ENCODE data around the gene NDUFV2. TPM values are rescaled to one million over a fixed set of nuclear protein-coding genes. Genes with fewer than 3 reads are reported as not detected.
A peak's percentile ranks its signal among the peaks of the same experiment; 100 is the strongest.
"Not testable (repeated sequence)": the region's sequence is repeated elsewhere in the genome, so short reads cannot be mapped to it uniquely, and the experiment has no call there.

The NDUFV2 gene
- total RNA-seq, 1 experiment from 2014 or later, result 211 TPM

GRCh38 chr18:9090578-9090977, 11.9 kb upstream of the NDUFV2 start:
- ChIA-PET POLR2A (no interaction called here), CTCF (no interaction called here)
- peaks cover 31% of the 10 kb centered on the region for H3K4me1 ChIP-seq
- TF ChIP-seq CTCF (IDR thresholded peaks at IDR 0.05; ENCODE audit: insufficient read depth in 1 of 2, low read depth in 1 of 2, low read length in 1 of 2, severe bottlenecking in 1 of 2, unreplicated experiment in 1 of 2), result no peak
- H3K27me3 ChIP-seq (replicated peaks; ENCODE audit: control insufficient read depth, insufficient read depth, low read length), result no peaks in the 10 kb centered on the region
- BruUV-seq (replicated peaks), result no TSS peak
- DNase-seq, result no peak
- intact Hi-C loops (cut with micrococcal nuclease; ENCODE audit: unreplicated experiment), result no loop called here
- no peak overlapping the region for H3K27ac Mint-ChIP-seq (ENCODE audit: unreplicated experiment)
- no peaks in the 10 kb centered on the region for H3K36me3 Mint-ChIP-seq (ENCODE audit: insufficient read depth, unreplicated experiment)
- no peaks in the 10 kb centered on the region for H3K27me3 Mint-ChIP-seq (ENCODE audit: insufficient read depth, unreplicated experiment)
- H3K4me3 Mint-ChIP-seq (ENCODE audit: unreplicated experiment), result no peak overlapping the region
- no peaks in the 10 kb centered on the region for H3K9me3 Mint-ChIP-seq (ENCODE audit: unreplicated experiment)
- H3K36me3 ChIP-seq (ENCODE audit: control insufficient read depth, insufficient read depth, low read length), result no peaks in the 10 kb centered on the region
- H3K4me3 ChIP-seq (ENCODE audit: low read depth, low read length), result no peak overlapping the region
- no peaks in the 10 kb centered on the region for H3K9me3 ChIP-seq
- peaks cover 21% of the 10 kb centered on the region for H3K4me1 Mint-ChIP-seq (ENCODE audit: low read depth, unreplicated experiment)

GRCh38 chr18:9091066-9091476, 11.4 kb upstream of the NDUFV2 start:
- no peak overlapping the region for H3K4me3 Mint-ChIP-seq (ENCODE audit: unreplicated experiment)
- DNase-seq, result no peak
- Histone ChIP-seq H3K4me3 (ENCODE audit: low read depth, low read length) (no peak overlapping the region), H3K9me3 (no peaks in the 10 kb centered on the region), H3K4me1 (peaks cover 36% of the 10 kb centered on the region), H3K36me3 (ENCODE audit: control insufficient read depth, insufficient read depth, low read length) (no peaks in the 10 kb centered on the region), H3K27me3 (replicated peaks; ENCODE audit: control insufficient read depth, insufficient read depth, low read length) (no peaks in the 10 kb centered on the region)
- H3K27ac Mint-ChIP-seq (ENCODE audit: unreplicated experiment), result no peak overlapping the region
- no peaks in the 10 kb centered on the region for H3K9me3 Mint-ChIP-seq (ENCODE audit: unreplicated experiment)
- CTCF ChIA-PET, result no interaction called here
- no peaks in the 10 kb centered on the region for H3K36me3 Mint-ChIP-seq (ENCODE audit: insufficient read depth, unreplicated experiment)
- intact Hi-C loops (cut with micrococcal nuclease; ENCODE audit: unreplicated experiment), result no loop called here
- H3K4me1 Mint-ChIP-seq (ENCODE audit: low read depth, unreplicated experiment), result peaks cover 26% of the 10 kb centered on the region
- POLR2A ChIA-PET, result no interaction called here
- H3K27me3 Mint-ChIP-seq (ENCODE audit: insufficient read depth, unreplicated experiment), result no peaks in the 10 kb centered on the region
- TF ChIP-seq CTCF (IDR thresholded peaks at IDR 0.05; ENCODE audit: insufficient read depth in 1 of 2, low read depth in 1 of 2, low read length in 1 of 2, severe bottlenecking in 1 of 2, unreplicated experiment in 1 of 2), result no peak
- BruUV-seq (replicated peaks), result no TSS peak

- no peaks in the 10 kb centered on the region for H3K36me3 Mint-ChIP-seq (ENCODE audit: insufficient read depth, unreplicated experiment)
Measured at GRCh38 chr18:9092665-9093064, 9.8 kb upstream of the NDUFV2 start.

GRCh38 chr18:9093109-9093508, 9.4 kb upstream of the NDUFV2 start:
- not testable (repeated sequence) for H3K9me3 Mint-ChIP-seq (ENCODE audit: unreplicated experiment)

More at GRCh38 chr18:9092665-9093064, 9.8 kb upstream of the NDUFV2 start:
- ChIA-PET POLR2A (no interaction called here), CTCF (no interaction called here)
- H3K9me3 Mint-ChIP-seq (ENCODE audit: unreplicated experiment), result no peaks in the 10 kb centered on the region
- H3K27me3 ChIP-seq (replicated peaks; ENCODE audit: control insufficient read depth, insufficient read depth, low read length), result no peaks in the 10 kb centered on the region
- peaks cover 37% of the 10 kb centered on the region for H3K4me1 ChIP-seq
- peak; percentile 46 to 55 for DNase-seq
- no peak overlapping the region for H3K4me3 Mint-ChIP-seq (ENCODE audit: unreplicated experiment)
- H3K9me3 ChIP-seq, result no peaks in the 10 kb centered on the region
- H3K4me3 ChIP-seq (ENCODE audit: low read depth, low read length), result no peak overlapping the region
- no peaks in the 10 kb centered on the region for H3K27me3 Mint-ChIP-seq (ENCODE audit: insufficient read depth, unreplicated experiment)
- intact Hi-C loops (cut with micrococcal nuclease; ENCODE audit: unreplicated experiment), result loop anchor here (2.0 kb wide), 1 partner anchor 44 kb away; the partner anchor contains the start of gene ANKRD12
- H3K36me3 ChIP-seq (ENCODE audit: control insufficient read depth, insufficient read depth, low read length), result no peaks in the 10 kb centered on the region
- no peak overlapping the region for H3K27ac Mint-ChIP-seq (ENCODE audit: unreplicated experiment)
- TF ChIP-seq CTCF (IDR thresholded peaks at IDR 0.05; ENCODE audit: insufficient read depth in 1 of 2, low read depth in 1 of 2, low read length in 1 of 2, severe bottlenecking in 1 of 2, unreplicated experiment in 1 of 2), result no peak
- no TSS peak for BruUV-seq (replicated peaks)
- peaks cover 26% of the 10 kb centered on the region for H3K4me1 Mint-ChIP-seq (ENCODE audit: low read depth, unreplicated experiment)

More at GRCh38 chr18:9093109-9093508, 9.4 kb upstream of the NDUFV2 start:
- H3K4me3 Mint-ChIP-seq (ENCODE audit: unreplicated experiment); DNase-seq; H3K36me3 ChIP-seq (ENCODE audit: control insufficient read depth, insufficient read depth, low read length); H3K27ac Mint-ChIP-seq (ENCODE audit: unreplicated experiment); POLR2A ChIA-PET; H3K27me3 Mint-ChIP-seq (ENCODE audit: insufficient read depth, unreplicated experiment); H3K27me3 ChIP-seq (replicated peaks; ENCODE audit: control insufficient read depth, insufficient read depth, low read length); H3K4me3 ChIP-seq (ENCODE audit: low read depth, low read length); CTCF ChIA-PET; H3K9me3 ChIP-seq; H3K36me3 Mint-ChIP-seq (ENCODE audit: insufficient read depth, unreplicated experiment); BruUV-seq (replicated peaks): not testable (repeated sequence)
- intact Hi-C loops (cut with micrococcal nuclease; ENCODE audit: unreplicated experiment), result loop anchor here (2.0 kb wide), 1 partner anchor 44 kb away; the partner anchor contains the start of gene ANKRD12
- H3K4me1 Mint-ChIP-seq (ENCODE audit: low read depth, unreplicated experiment), result peaks cover 26% of the 10 kb centered on the region
- H3K4me1 ChIP-seq, result peaks cover 37% of the 10 kb centered on the region
